Activated CD4-positive, alpha-beta T cell treated with anti-CD3 and anti-CD28 coated beads for 4 hours (primary cell): Measurements from ENCODE around the gene DAGLA.

Experiments used
- DNase-seq, 2 donors: peaks; one replicate each; pipeline ENCODE4 v3.0.0-alpha.2; 2020

DAGLA gene

DNA sequence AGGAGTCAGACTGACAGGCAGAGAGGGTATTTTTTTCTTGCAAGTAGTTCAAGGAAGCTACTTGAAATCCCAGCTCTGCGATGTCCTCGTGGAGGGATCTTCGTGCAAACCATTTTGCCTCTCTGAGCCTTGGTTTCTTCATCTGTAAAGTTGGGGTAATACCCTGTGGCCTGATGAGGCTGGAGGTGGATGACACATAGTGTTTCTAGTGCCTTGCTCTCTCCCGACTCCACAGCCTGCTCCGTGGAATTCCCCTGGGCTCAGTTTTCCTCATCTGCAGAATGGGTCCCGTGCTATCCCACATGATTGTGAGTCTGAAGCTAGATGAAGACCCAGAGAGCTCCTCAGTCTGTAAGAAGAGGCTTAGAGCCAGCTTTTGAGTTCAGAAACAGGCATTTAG, 32.7 kb downstream of the DAGLA start:
- DNase-seq = no peak

- DNase-seq = no peak
Observed at GRCh38 chr11:61713464-61713863, 33.3 kb downstream of the DAGLA start.

- DNase-seq = no peak
Observed at GRCh38 chr11:61713906-61714305, 33.7 kb downstream of the DAGLA start.

DNA sequence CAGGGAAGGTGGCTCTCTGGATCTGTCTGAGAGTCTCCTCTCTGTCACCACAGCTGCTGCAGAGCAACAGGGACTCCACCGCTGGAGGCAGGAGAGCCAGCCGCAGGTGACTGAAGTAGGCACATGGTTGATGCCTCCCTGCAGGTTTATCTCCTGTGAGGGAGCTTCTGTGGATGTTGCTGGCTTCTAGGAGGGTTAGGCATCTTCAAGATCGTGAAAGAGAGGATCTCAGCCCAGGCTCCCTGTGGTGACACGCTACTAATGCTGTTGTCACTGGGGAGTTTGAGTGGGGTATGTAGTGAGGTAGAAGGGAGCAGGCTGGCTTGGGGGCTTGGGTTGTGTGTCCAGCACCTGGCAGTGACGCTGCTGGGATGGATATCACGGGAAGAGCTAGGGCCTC, 34.1 kb downstream of the DAGLA start:
- no peak for DNase-seq

DNA sequence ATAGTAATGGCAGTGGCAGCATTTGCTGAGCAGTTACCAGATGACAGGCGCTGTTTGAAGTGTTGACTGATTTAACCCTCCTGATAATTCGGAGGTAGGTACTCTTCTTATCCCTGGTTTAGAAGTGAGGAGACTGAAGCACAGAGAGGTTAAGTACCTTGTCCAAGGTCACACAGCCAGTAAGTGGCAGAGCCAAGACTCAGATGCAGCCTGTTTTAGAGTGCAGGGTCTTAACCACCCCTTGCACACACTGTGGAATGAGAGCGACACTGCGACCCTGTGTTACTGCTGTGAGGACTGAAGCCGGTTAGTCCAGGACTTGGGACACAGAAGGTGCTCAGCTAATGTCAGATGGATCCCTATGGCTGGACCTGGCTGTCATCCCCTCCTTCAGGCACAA, 34.7 kb downstream of the DAGLA start:
- no peak for DNase-seq

DNA sequence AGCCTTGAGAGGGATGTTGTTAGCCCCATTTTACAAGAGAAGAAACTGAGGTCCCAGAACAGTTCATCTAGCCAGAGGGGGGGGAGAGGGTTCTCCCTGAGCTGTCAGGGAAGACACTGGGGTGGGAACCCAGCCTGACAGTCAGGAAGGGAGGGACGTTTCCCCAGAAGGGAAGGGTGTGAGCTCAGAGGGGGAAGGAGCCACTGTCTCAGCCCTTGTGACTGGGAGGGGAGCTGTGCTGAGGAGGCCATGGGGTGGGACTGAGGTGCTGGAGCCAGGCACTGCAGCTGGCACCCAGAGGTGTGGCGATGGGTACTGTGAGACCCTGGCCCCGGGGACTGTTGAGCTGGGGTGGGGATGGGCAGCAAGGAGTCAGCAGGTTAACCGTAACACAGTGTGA, 35.7 kb downstream of the DAGLA start:
- no peak for DNase-seq

- DNase-seq = no peak
Observed at GRCh38 chr11:61716478-61717285, 36.5 kb downstream of the DAGLA start.

DNA sequence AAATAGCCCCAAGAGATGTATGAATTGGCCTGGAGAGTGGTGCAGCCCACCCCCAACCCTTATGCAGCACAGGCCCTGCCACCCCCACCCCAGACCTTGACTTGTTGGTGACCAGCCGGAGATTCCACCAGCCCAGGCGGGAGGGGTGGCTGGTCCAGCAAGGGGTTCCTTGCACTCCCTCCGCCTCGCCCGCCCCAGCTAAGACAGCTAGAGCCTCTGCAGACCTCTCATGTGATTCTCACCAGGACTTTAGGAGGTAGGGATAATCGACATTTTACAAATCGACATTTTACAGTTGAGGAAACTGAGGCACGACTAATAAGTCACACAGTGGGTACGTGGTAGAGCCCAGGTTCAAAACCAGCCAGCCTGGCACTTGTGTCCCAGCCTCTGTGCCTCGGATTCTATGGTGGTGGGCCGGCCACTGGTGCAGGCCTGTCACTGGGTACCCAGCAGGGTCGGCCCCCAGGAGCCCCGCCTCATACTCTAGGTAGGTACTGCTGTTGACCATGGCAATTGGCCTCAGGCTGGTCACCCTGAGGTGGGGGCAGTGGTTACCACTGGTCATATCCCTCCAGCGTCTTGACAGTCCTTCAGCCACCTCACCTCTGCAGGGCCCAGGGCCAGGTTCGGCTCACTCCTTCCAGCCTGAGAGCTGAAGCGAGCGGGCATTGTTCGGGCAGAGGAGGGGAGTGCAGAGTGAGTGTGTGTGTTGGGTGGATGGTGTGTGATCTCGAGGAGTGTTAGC, 37.3 kb downstream of the DAGLA start:
- no peak for DNase-seq

- DNase-seq = no peak
Observed at GRCh38 chr11:61718046-61718531, 37.9 kb downstream of the DAGLA start.

- DNase-seq = no peak
Observed at GRCh38 chr11:61718621-61719302, 38.6 kb downstream of the DAGLA start.

- no peak for DNase-seq
Observed at GRCh38 chr11:61719978-61720377, 39.8 kb downstream of the DAGLA start.

DNA sequence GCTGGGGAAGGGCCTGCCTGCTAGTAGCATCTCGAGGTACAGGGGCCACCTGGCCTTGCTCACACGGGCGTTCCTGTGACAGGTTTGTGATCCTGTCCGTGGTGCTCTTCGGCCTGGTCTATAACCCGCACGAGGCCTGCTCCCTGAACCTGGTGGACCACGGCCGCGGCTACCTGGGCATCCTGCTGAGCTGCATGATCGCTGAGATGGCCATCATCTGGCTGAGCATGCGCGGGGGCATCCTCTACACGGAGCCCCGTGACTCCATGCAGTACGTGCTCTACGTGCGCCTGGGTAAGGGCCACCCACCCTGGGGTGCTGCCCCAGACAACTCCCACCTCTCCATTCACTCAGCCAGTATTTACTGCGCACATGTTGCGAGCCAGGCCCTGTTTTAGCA, 40.4 kb downstream of the DAGLA start:
- no peak for DNase-seq

GRCh38 chr11:61724437-61724836, 44.2 kb downstream of the DAGLA start:
- no peak for DNase-seq

GRCh38 chr11:61725781-61726231, 45.6 kb downstream of the DAGLA start:
- DNase-seq = no peak

DNA sequence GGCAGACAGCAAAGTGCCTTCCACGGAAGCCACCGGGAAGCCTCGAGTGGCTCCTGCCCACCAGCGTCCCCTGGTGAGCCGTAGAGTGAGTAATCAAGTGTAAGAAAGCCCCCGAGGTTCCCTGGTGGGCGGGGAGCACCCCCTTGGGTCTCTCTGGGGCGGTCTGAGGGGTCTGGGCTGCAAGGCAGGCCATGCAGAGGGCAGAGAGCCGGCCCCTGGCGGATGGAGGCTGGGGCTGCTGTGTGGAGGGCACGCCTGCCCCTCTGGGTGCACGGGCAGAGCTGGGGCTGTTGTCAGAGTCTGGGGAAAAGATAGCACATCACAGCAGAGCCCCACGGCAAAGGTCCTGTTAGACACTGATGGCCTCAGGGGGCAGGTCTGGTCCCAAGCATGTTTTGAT, 46.6 kb downstream of the DAGLA start:
- DNase-seq = no peak

- DNase-seq = no peak
Observed at GRCh38 chr11:61727401-61727811, 47.2 kb downstream of the DAGLA start.

GRCh38 chr11:61728066-61728939, 48.1 kb downstream of the DAGLA start:
- DNase-seq = no peak

DNA sequence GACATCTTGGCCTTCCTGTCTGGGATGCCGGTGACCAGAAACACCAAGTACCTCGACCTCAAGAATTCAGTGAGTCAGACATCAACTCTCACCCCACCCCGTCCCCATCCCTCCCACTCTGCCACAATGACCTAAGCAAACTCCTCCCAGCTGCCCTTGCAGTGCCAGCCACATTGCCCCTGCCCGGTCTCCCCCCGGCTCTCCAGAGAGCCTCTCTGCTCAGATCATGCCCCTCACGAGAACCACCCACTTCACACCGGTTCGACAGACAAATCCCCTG, 48.7 kb downstream of the DAGLA start:
- no peak for DNase-seq

- no peak for DNase-seq
Observed at GRCh38 chr11:61730240-61730994, 50.2 kb downstream of the DAGLA start.

GRCh38 chr11:61731211-61731951, 51.2 kb downstream of the DAGLA start:
- no peak for DNase-seq

DNA sequence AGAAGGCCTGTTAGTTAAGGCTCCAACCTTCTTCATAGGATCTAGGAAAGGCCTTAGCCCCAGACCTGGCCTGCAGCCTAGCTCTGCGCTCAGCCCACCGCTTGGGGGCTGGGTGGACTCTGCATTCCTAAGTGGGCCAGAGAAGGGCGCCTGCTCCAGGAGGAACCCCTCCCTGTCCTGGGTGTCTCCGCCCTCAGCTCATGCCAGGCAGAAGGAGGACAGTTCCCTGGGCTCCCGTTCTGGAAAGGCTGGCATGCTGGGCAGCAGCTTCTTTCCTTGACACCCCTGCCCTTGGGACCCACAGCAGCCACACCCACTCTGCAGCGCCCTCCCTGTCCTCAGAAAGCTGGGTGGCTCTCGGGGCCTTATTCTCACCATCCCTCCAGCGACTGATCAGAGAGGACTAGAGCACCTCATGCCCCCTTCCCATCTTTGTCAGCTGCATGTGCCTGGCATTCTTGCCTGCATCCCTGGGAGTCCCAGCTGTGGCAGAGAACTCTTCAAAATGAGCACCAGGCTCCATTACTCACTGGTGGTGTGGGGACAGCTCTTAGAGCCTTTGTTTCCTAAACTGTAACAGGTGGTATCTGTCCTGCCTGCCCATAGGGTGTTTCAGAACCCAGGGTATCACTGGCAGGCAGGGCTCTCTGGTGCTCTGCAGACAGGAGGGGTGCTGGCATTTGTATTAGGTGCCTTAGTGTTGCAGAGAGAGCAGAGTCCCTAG, 51.9 kb downstream of the DAGLA start:
- DNase-seq = no peak
